Esophagus muscularis mucosa (tissue), 4 donors: ENCODE measurements around the gene ARL5C. TPM values are rescaled to one million over a fixed set of nuclear protein-coding genes. Genes with fewer than 3 reads are reported as not detected.

Experiments
- DNase-seq: peaks from one replicate; pipeline ENCODE4 v3.0.0-alpha.2; 2017; ENCODE audit errors: extremely low spot score
- H3K27ac ChIP-seq, 4 donors: fragments of 200-600 bp; sonication (generic); replicated peaks in 1 of 4; 1 replicate in 3 of 4; 2 replicates in 1 of 4; pipeline ENCODE4 v1.5.1; 2016 to 2019; ENCODE audit warnings: mild to moderate bottlenecking in 1 of 4
- H3K27me3 ChIP-seq, 4 donors: fragments of 200-600 bp; sonication (generic); one replicate each; pipeline versions ENCODE4 v1.5.1 to v1.6.0; 2016 to 2019
- H3K36me3 ChIP-seq, 4 donors: fragments of 200-600 bp; sonication (generic); one replicate each; pipeline ENCODE4 v1.5.1; 2016 to 2019
- H3K4me1 ChIP-seq, 4 donors: fragments of 200-600 bp; sonication (generic); one replicate each; pipeline ENCODE4 v1.5.1; 2016 to 2019
- H3K4me3 ChIP-seq, 4 donors: fragments of 200-600 bp; sonication (generic); 1 replicate in 2 of 4; 2 replicates in 2 of 4; pipeline ENCODE4 v1.5.1; 2016 to 2019; ENCODE audit warnings: mild to moderate bottlenecking in 4 of 4, moderate library complexity in 1 of 4
- H3K9me3 ChIP-seq, 4 donors: fragments of 200-600 bp; sonication (generic); 1 replicate in 3 of 4; 2 replicates in 1 of 4; pipeline ENCODE4 v1.5.1; 2016 to 2019
- CTCF ChIP-seq, 3 experiments: fragments of 200-600 bp in 2 of 3; fragments of 450-650 bp in 1 of 3; sonication (generic) in 2 of 3; IDR thresholded peaks; one replicate each; pipeline ENCODE4 v1.5.1; 2017 to 2019; ENCODE audit warnings: antibody characterized with exemption in 3 of 3, mild to moderate bottlenecking in 2 of 3, moderate library complexity in 1 of 3
- EP300 ChIP-seq: sonication (generic); formaldehyde crosslinking; IDR thresholded peaks from one replicate; pipeline ENCODE4 v1.6.1; 2017; ENCODE audit warnings: antibody characterized with exemption
- POLR2A ChIP-seq: fragments of 450-650 bp; IDR thresholded peaks from one replicate; pipeline ENCODE4 v1.6.1; 2017; ENCODE audit warnings: antibody characterized with exemption, moderate library complexity, mild to moderate bottlenecking, low read depth
- POLR2AphosphoS5 ChIP-seq, 2 donors: sonication (generic); formaldehyde crosslinking; IDR thresholded peaks; one replicate each; pipeline ENCODE4 v1.6.1; 2017; ENCODE audit warnings: antibody characterized with exemption in 2 of 2
- WGBS: methylation state at CpG from one replicate; pipeline ENCODE4 v1.1.5; 2018; 5-methylcytosine and 5-hydroxymethylcytosine counted together
- intact Hi-C: fragments of 100-400 bp; cut with DNase I; formaldehyde crosslinking; loops from one replicate; pipeline ENCODE4 v1.15.1; 2023
- total RNA-seq, 4 donors: library from RNA; depleted of rRNA; stranded (reverse); fragments of >200 nt; gene quantifications; one replicate each; pipeline versions ENCODE4 v1.1.0 to v1.2.1, GENCODE V29; 2016

Gene ARL5C
- total RNA-seq, 4 donors from 2014 or later: 1.7 TPM; not detected in 3

GRCh38 chr17:39118674-39119419 is 47.1 kb downstream of the ARL5C start:
- 90% methylated on average over 5 of the region's 5 CpGs for WGBS
- Histone ChIP-seq H3K27ac (no peak overlapping the region), H3K27me3 (no peaks in the 10 kb centered on the region), H3K4me3 (no peak overlapping the region), H3K36me3 (no peaks in the 10 kb centered on the region), H3K4me1 (peaks cover 3 to 17% (median 16%) of the 10 kb centered on the region in 4 donors), H3K9me3 (no peaks in the 10 kb centered on the region)
- DNase-seq: no peak
- intact Hi-C loops: no loop called here
- TF ChIP-seq EP300: no peak

GRCh38 chr17:39116224-39116623 is 49.7 kb downstream of the ARL5C start:
- no peak overlapping the region for H3K4me3 ChIP-seq
- DNase-seq: no peak
- no peaks in the 10 kb centered on the region for H3K9me3 ChIP-seq
- peaks cover 3 to 18% (median 17%) of the 10 kb centered on the region in 4 donors for H3K4me1 ChIP-seq
- no peaks in the 10 kb centered on the region for H3K27me3 ChIP-seq
- TF ChIP-seq POLR2AphosphoS5 (IDR thresholded peaks at IDR 0.05): no peak
- H3K36me3 ChIP-seq: no peaks in the 10 kb centered on the region
- intact Hi-C loops: no loop called here
- no peak overlapping the region for H3K27ac ChIP-seq
- WGBS: 36% methylated on average over 1 of the region's 3 CpGs

GRCh38 chr17:39115135-39115534 is 50.8 kb downstream of the ARL5C start:
- Histone ChIP-seq H3K4me1 (peaks cover 7 to 29% (median 28%) of the 10 kb centered on the region in 4 donors), H3K9me3 (no peaks in the 10 kb centered on the region), H3K4me3 (no peak overlapping the region), H3K27ac (peak overlapping the region; percentile 43 to 68 (median 56)), H3K36me3 (no peaks in the 10 kb centered on the region), H3K27me3 (no peaks in the 10 kb centered on the region)
- TF ChIP-seq CTCF (IDR thresholded peaks at IDR 0.05) (no peak), EP300 (no peak), POLR2A (no peak), POLR2AphosphoS5 (IDR thresholded peaks at IDR 0.05) (no peak)
- intact Hi-C loops: no loop called here
- 49% methylated on average over 2 of the region's 5 CpGs for WGBS
- DNase-seq: no peak

- Histone ChIP-seq H3K27me3 (no peaks in the 10 kb centered on the region), H3K36me3 (no peaks in the 10 kb centered on the region), H3K9me3 (no peaks in the 10 kb centered on the region), H3K27ac (peak overlapping the region; percentile 43 to 68 (median 56)), H3K4me3 (no peak overlapping the region), H3K4me1 (peaks cover 7 to 30% (median 29%) of the 10 kb centered on the region in 4 donors)
- 53% methylated on average over 14 of the region's 14 CpGs for WGBS
- no peak for DNase-seq
- intact Hi-C loops: no loop called here
- TF ChIP-seq POLR2AphosphoS5 (IDR thresholded peaks at IDR 0.05): no peak
- no peak for TF ChIP-seq CTCF (IDR thresholded peaks at IDR 0.05)
- no peak for TF ChIP-seq EP300
- no peak for TF ChIP-seq POLR2A
Measured at GRCh38 chr17:39114723-39115122, 51.2 kb downstream of the ARL5C start.

- no peaks in the 10 kb centered on the region for H3K9me3 ChIP-seq
- no peak for TF ChIP-seq CTCF (IDR thresholded peaks at IDR 0.05)
- no peak for TF ChIP-seq POLR2A
- TF ChIP-seq POLR2AphosphoS5 (IDR thresholded peaks at IDR 0.05): no peak
- no peak for TF ChIP-seq EP300
- H3K27me3 ChIP-seq: no peaks in the 10 kb centered on the region
- no peak for DNase-seq
- intact Hi-C loops: no loop called here
- peaks cover 7 to 30% (median 29%) of the 10 kb centered on the region in 4 donors for H3K4me1 ChIP-seq
- 87% methylated on average over 2 of the region's 2 CpGs for WGBS
- no peak overlapping the region for H3K27ac ChIP-seq
- no peak overlapping the region for H3K4me3 ChIP-seq
- no peaks in the 10 kb centered on the region for H3K36me3 ChIP-seq
Measured at GRCh38 chr17:39113871-39114270, 52.1 kb downstream of the ARL5C start.
